ENCODE data around the gene TEDC1. TPM values are rescaled to one million over a fixed set of nuclear protein-coding genes. Genes with fewer than 3 reads are reported as not detected.

TEDC1 gene
- polyA plus RNA-seq, 1 of the 3 experiments (the other 2 are of a cell fraction): 13.4 TPM

GRCh38 chr14:105519946-105520698 is 29.1 kb downstream of the TEDC1 start:
- H3K27me3 ChIP-seq (ENCODE audit: insufficient read depth): peaks cover 10% of the 10 kb centered on the region; the same call in 1 of the 2 replicates
- POLR2A ChIA-PET: no interaction called here
- DNase-seq: no peak
- WGBS (ENCODE audit: low lambda C conversion rate): 53% methylated on average over 14 of the region's 14 CpGs
- TF ChIP-seq SMC3 (IDR thresholded peaks at IDR 0.05; ENCODE audit: low read depth, low read length): no peak
- no peak for TF ChIP-seq MAX (IDR thresholded peaks at IDR 0.05; ENCODE audit: low read depth)
- TF ChIP-seq TAF1 (IDR thresholded peaks at IDR 0.05; ENCODE audit: borderline replicate concordance, low read depth, low read length): no peak
- TF ChIP-seq RFX5 (IDR thresholded peaks at IDR 0.05; ENCODE audit: low read length): no peak
- TF ChIP-seq, protein P1, sequence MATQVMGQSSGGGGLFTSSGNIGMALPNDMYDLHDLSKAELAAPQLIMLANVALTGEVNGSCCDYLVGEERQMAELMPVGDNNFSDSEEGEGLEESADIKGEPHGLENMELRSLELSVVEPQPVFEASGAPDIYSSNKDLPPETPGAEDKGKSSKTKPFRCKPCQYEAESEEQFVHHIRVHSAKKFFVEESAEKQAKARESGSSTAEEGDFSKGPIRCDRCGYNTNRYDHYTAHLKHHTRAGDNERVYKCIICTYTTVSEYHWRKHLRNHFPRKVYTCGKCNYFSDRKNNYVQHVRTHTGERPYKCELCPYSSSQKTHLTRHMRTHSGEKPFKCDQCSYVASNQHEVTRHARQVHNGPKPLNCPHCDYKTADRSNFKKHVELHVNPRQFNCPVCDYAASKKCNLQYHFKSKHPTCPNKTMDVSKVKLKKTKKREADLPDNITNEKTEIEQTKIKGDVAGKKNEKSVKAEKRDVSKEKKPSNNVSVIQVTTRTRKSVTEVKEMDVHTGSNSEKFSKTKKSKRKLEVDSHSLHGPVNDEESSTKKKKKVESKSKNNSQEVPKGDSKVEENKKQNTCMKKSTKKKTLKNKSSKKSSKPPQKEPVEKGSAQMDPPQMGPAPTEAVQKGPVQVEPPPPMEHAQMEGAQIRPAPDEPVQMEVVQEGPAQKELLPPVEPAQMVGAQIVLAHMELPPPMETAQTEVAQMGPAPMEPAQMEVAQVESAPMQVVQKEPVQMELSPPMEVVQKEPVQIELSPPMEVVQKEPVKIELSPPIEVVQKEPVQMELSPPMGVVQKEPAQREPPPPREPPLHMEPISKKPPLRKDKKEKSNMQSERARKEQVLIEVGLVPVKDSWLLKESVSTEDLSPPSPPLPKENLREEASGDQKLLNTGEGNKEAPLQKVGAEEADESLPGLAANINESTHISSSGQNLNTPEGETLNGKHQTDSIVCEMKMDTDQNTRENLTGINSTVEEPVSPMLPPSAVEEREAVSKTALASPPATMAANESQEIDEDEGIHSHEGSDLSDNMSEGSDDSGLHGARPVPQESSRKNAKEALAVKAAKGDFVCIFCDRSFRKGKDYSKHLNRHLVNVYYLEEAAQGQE (IDR thresholded peaks at IDR 0.05; ENCODE audit: low read depth, low read length): no peak
- TF ChIP-seq TCF12 (IDR thresholded peaks at IDR 0.05): no peak
- TF ChIP-seq GATA2 (CRISPR knock-in tag; IDR thresholded peaks at IDR 0.05): no peak
- no peak for TF ChIP-seq PBX3 (IDR thresholded peaks at IDR 0.05)
- TF ChIP-seq SIN3A (IDR thresholded peaks at IDR 0.05; ENCODE audit: borderline replicate concordance, low read depth, low read length): no peak
- no peak for TF ChIP-seq RXRA (IDR thresholded peaks at IDR 0.05; ENCODE audit: borderline replicate concordance, low read depth)
- no peak for TF ChIP-seq EZH2phosphoT487 (IDR thresholded peaks at IDR 0.05; ENCODE audit: borderline replicate concordance, low read depth)
- TF ChIP-seq MXI1 (IDR thresholded peaks at IDR 0.05; ENCODE audit: low read depth, low read length): no peak
- no peak for TF ChIP-seq POLR2AphosphoS5 (IDR thresholded peaks at IDR 0.05; ENCODE audit: low read depth, low read length)
- no peak for TF ChIP-seq FOSL2 (IDR thresholded peaks at IDR 0.05; ENCODE audit: borderline replicate concordance, low read depth)
- no peak for TF ChIP-seq USF1 (IDR thresholded peaks at IDR 0.05; ENCODE audit: borderline replicate concordance, low read depth)
- TF ChIP-seq NRF1 (IDR thresholded peaks at IDR 0.05; ENCODE audit: low read depth, low read length): no peak
- no peaks in the 10 kb centered on the region for H3K36me3 ChIP-seq (replicated peaks in 1 of 2; ENCODE audit: control insufficient read depth in 1 of 2, insufficient read depth in 2 of 2, low read length in 1 of 2)
- no peaks in the 10 kb centered on the region for H3K79me2 ChIP-seq (ENCODE audit: insufficient read depth)
- H3K27ac ChIP-seq (ENCODE audit: low read depth in 2 of 2, low read length in 1 of 2): no peak overlapping the region
- no peak overlapping the region for H3K4me3 ChIP-seq (ENCODE audit: low read depth in 2 of 2, low read length in 1 of 2)
- no peaks in the 10 kb centered on the region for H3K9me3 ChIP-seq
- no peaks in the 10 kb centered on the region for H3K4me1 ChIP-seq (ENCODE audit: control insufficient read depth in 1 of 2, insufficient read depth in 2 of 2, low read depth in 1 of 2, low read length in 1 of 2)
- no peak overlapping the region for H2AFZ ChIP-seq (ENCODE audit: low read depth)
- CTCF ChIA-PET: no interaction called here
- no peaks in the 10 kb centered on the region for H3K9me2 ChIP-seq
- H3K4me2 ChIP-seq: no peak overlapping the region
- H4K20me1 ChIP-seq (ENCODE audit: insufficient read depth): no peaks in the 10 kb centered on the region
- peaks cover 11% of the 10 kb centered on the region for H3F3A ChIP-seq (replicated peaks; ENCODE audit: insufficient read depth)
- H3K9ac ChIP-seq: no peak overlapping the region

Data from SK-N-SH (cell line).